HepG2 (cell line): ENCODE results near the gene GBP2.

Experiments used
- POLR2A ChIP-seq, 2 experiments: IDR thresholded peaks; 2 replicates each; pipeline ENCODE4 v1.6.1; 2011; ENCODE audit warnings: low read depth in 2 of 2, low read length in 2 of 2, mild to moderate bottlenecking in 1 of 2, moderate library complexity in 1 of 2; ENCODE audit not compliant: insufficient read depth in 1 of 2
- RARA ChIP-seq: IDR thresholded peaks from 2 replicates; pipeline ENCODE4 v1.6.1; 2016; ENCODE audit warnings: missing genetic modification reagents, missing compliant biosample characterization
- YY1 ChIP-seq: IDR thresholded peaks from 2 replicates; pipeline ENCODE4 v1.6.1; 2011; ENCODE audit warnings: low read length, low read depth, moderate library complexity, mild to moderate bottlenecking; ENCODE audit not compliant: insufficient read depth, insufficient replicate concordance
- ZNF503 ChIP-seq: sonication (generic); formaldehyde crosslinking; IDR thresholded peaks from 2 replicates; pipeline ENCODE4 v1.4.0; 2020; ENCODE audit warnings: missing genetic modification reagents
- ZNF841 ChIP-seq: sonication (generic); formaldehyde crosslinking; IDR thresholded peaks from 2 replicates; pipeline ENCODE4 v1.8.1; 2023; ENCODE audit warnings: missing genetic modification reagents, borderline replicate concordance

DNA sequence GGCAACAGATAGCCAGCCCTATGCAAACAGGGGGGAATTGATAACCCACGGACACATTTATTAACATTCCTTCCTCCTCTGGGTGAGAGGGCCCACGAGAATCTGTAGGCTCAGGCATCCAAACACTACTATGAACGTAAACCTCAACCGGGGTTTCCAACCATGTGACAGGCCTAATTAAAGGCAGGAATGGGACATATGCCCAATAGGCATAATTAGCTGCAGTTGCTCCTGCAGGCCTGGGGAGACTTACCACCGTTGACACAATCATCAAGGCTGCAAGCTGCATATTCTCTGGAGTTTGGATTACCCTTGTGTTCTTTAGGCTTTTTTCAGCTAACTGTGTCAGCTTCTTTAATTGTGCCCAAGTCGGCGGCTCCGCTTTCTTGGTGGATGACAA is 38.7 kb downstream of the GBP2 start:
- TF ChIP-seq RARA = no peak
- TF ChIP-seq YY1 = no peak
- no peak for TF ChIP-seq POLR2A (IDR thresholded peaks at IDR 0.05; ENCODE audit: insufficient read depth in 1 of 2, low read depth in 2 of 2, low read length in 2 of 2)
- TF ChIP-seq ZNF503 = no peak
- TF ChIP-seq ZNF841 (CRISPR knock-in tag) = no peak
